Pancreas (tissue), 10 donors: ENCODE measurements around the gene GLCCI1. TPM values are rescaled to one million over a fixed set of nuclear protein-coding genes. Genes with fewer than 3 reads are reported as not detected.

Source experiments
- ATAC-seq, 4 donors: fragments of 200-7000 bp; cut with Tn5 transposase; one replicate each; pipeline versions ENCODE4 v1.8.0 to v1.9.1; 2020; ENCODE audit warnings: mild to moderate bottlenecking in 4 of 4, moderate library complexity in 4 of 4
- DNase-seq, 6 donors: peaks; one replicate each; pipeline ENCODE4 v3.0.0-alpha.2; 2020
- FAIRE-seq: peaks from 2 replicates; lab custom pipeline; 2012; peaks lifted over from hg19 to GRCh38; lab: Jason Lieb, UNC
- H3K27ac ChIP-seq, 4 donors: fragments of 200-600 bp; sonication (generic); 1 replicate in 3 of 4; 2 replicates in 1 of 4; pipeline versions ENCODE4 v1.5.0 to v1.8.0; 2020
- H3K27me3 ChIP-seq, 4 donors: fragments of 200-600 bp; one replicate each; pipeline ENCODE4 v1.8.0; 2021
- H3K36me3 ChIP-seq, 3 donors: fragments of 200-600 bp; sonication (generic) in 1 of 3; one replicate each; pipeline versions ENCODE4 v1.5.0 to v1.8.0; 2020 to 2021
- H3K4me1 ChIP-seq, 3 donors: fragments of 200-600 bp; one replicate each; pipeline ENCODE4 v1.8.0; 2021
- H3K4me3 ChIP-seq, 4 donors: fragments of 200-600 bp; sonication (generic) in 2 of 4; one replicate each; pipeline versions ENCODE4 v1.5.0 to v1.8.0; 2020 to 2021
- H3K9me3 ChIP-seq, 4 donors: fragments of 200-600 bp; one replicate each; pipeline ENCODE4 v1.8.0; 2021
- CTCF ChIP-seq, 4 donors: fragments of 200-600 bp; sonication (generic) in 3 of 4; IDR thresholded peaks; one replicate each; pipeline versions ENCODE4 v1.5.0 to v1.8.0; 2021; ENCODE audit warnings: antibody characterized with exemption in 4 of 4
- WGBS, 2 donors: extraction: QIAGEN DNeasy Blood & Tissue Kit; methylation state at CpG; one replicate each; pipeline ENCODE4 v1.1.7; 2013; 5-methylcytosine and 5-hydroxymethylcytosine counted together
- intact Hi-C, 3 donors: fragments of 100-400 bp; cut with DNase I; formaldehyde crosslinking; loops; one replicate each; pipeline versions ENCODE4 v1.11.1 to v1.14.2; 2022
- polyA plus RNA-seq, 2 donors: library from polyadenylated mRNA; stranded (reverse); fragments of 200-250 nt; gene quantifications; one replicate each; pipeline ENCODE4 v1.2.3, GENCODE V29; 2013
- total RNA-seq, 6 donors: library from RNA; stranded (reverse); fragmentation: NEBNext Ultra II Directional in 4 of 6; extraction: Animal tissue kit (Norgen Biotek cat#: 25700) in 4 of 6; gene quantifications; one replicate each; pipeline versions ENCODE4 v1.2.1 to v1.2.4, GENCODE V29; 2021 to 2023
- donor health status: healthy with polysubstance abuse.
- donor health status: DM: no; HTN: no; CAD: no; lungs with moderate emphysema.
- donor health status: DM: no; HTN: no; CAD: no.
- donor health status: control.
- donor health status: control.
- donor health status: Bipolar disorder and iron deficiency.
- donor health status: DM: yes; HTN: yes; CAD: no.
- donor health status: DM: no; HTN: no; CAD: no.
- donor health status: DM: no; HTN: no; CAD: no.
- donor health status: DM: yes; HTN: yes; CAD: no.

The GLCCI1 gene
- total and polyA plus RNA-seq, 8 donors: 2.0 to 7.4 (median 2.6) TPM

- no peaks in the 10 kb centered on the region for H3K36me3 ChIP-seq
- no peak for DNase-seq
- no peak overlapping the region for H3K27ac ChIP-seq
- no peaks in the 10 kb centered on the region for H3K9me3 ChIP-seq
- intact Hi-C loops: no loop called here
- peak in 3 of 4 donors; percentile 10 to 29 (median 29) for TF ChIP-seq CTCF (IDR thresholded peaks at IDR 0.05)
- H3K4me3 ChIP-seq: no peak overlapping the region
- ATAC-seq: peak; percentile 70 to 93 (median 90)
- 88 to 92% methylated on average over 2 of the region's 2 CpGs for WGBS, 2 donors
- H3K4me1 ChIP-seq: no peaks in the 10 kb centered on the region
- no peak for FAIRE-seq
- H3K27me3 ChIP-seq: no peaks in the 10 kb centered on the region
Measured at GRCh38 chr7:8035647-8036518, 67.3 kb downstream of the GLCCI1 start.

GRCh38 chr7:8037151-8037550 is 68.6 kb downstream of the GLCCI1 start:
- H3K4me3 ChIP-seq: no peak overlapping the region
- DNase-seq (no peak), ATAC-seq (no peak), FAIRE-seq (no peak)
- no peaks in the 10 kb centered on the region for H3K9me3 ChIP-seq
- no peaks in the 10 kb centered on the region for H3K4me1 ChIP-seq
- H3K27me3 ChIP-seq: no peaks in the 10 kb centered on the region
- no peak for TF ChIP-seq CTCF (IDR thresholded peaks at IDR 0.05)
- H3K27ac ChIP-seq: no peak overlapping the region
- H3K36me3 ChIP-seq: no peaks in the 10 kb centered on the region
- 83 to 94% methylated on average over 3 of the region's 3 CpGs for WGBS, 2 donors
- intact Hi-C loops: no loop called here

GRCh38 chr7:8040768-8041369 is 72.3 kb downstream of the GLCCI1 start:
- 79 to 87% methylated on average over 3 of the region's 3 CpGs for WGBS, 2 donors
- H3K4me3 ChIP-seq: no peak overlapping the region
- no peaks in the 10 kb centered on the region for H3K9me3 ChIP-seq
- no peak for TF ChIP-seq CTCF (IDR thresholded peaks at IDR 0.05)
- ATAC-seq (no peak), DNase-seq (no peak), FAIRE-seq (no peak)
- H3K27ac ChIP-seq: no peak overlapping the region
- H3K4me1 ChIP-seq: no peaks in the 10 kb centered on the region
- no peaks in the 10 kb centered on the region for H3K36me3 ChIP-seq
- intact Hi-C loops: no loop called here
- no peaks in the 10 kb centered on the region for H3K27me3 ChIP-seq

- H3K4me3 ChIP-seq: no peak overlapping the region
- no peaks in the 10 kb centered on the region for H3K9me3 ChIP-seq
- no peaks in the 10 kb centered on the region for H3K36me3 ChIP-seq
- no peaks in the 10 kb centered on the region for H3K27me3 ChIP-seq
- DNase-seq (no peak), ATAC-seq (no peak), FAIRE-seq (no peak)
- TF ChIP-seq CTCF (IDR thresholded peaks at IDR 0.05): no peak
- 93 to 98% methylated on average over 3 of the region's 3 CpGs for WGBS, 2 donors
- no peaks in the 10 kb centered on the region for H3K4me1 ChIP-seq
- H3K27ac ChIP-seq: no peak overlapping the region
- intact Hi-C loops: no loop called here
Measured at GRCh38 chr7:8042796-8043535, 74.4 kb downstream of the GLCCI1 start.
